NCI-H748 (cell line): ENCODE data around the gene ZNF526.

Source experiments
- DNase-seq: peaks from one replicate; lab custom pipeline; 2025; ENCODE audit not compliant: unreplicated experiment; lab: John Stamatoyannopoulos, UW

ZNF526 gene

GRCh38 chr19:42219812-42220750 lies at the start of gene ZNF526:
Gene ZNF526, plus strand, starts transcription at chr19:42220312. Its CDS starts 4,092 bp downstream, at chr19:42224404.
- DNase-seq: peak; percentile 100

- no peak for DNase-seq
Measured at GRCh38 chr19:42170715-42171114, 49.4 kb upstream of the ZNF526 start.

- DNase-seq: no peak
Measured at GRCh38 chr19:42172261-42172660, 47.9 kb upstream of the ZNF526 start.

GRCh38 chr19:42173695-42174094 lies 46.4 kb upstream of the ZNF526 start:
- DNase-seq: no peak

- no peak for DNase-seq
Measured at GRCh38 chr19:42174188-42174587, 45.9 kb upstream of the ZNF526 start.

GRCh38 chr19:42174958-42175734 lies 45.0 kb upstream of the ZNF526 start:
- no peak for DNase-seq

GRCh38 chr19:42175952-42176648 lies 44.0 kb upstream of the ZNF526 start:
- DNase-seq: peak; percentile 72

GRCh38 chr19:42176649-42176989 lies 43.5 kb upstream of the ZNF526 start:
- DNase-seq: peak; percentile 96

GRCh38 chr19:42176990-42177685 lies 43.0 kb upstream of the ZNF526 start:
- DNase-seq: peak; percentile 98

- DNase-seq: no peak
Measured at GRCh38 chr19:42177686-42178019, 42.5 kb upstream of the ZNF526 start.

- peak; percentile 33 for DNase-seq
Measured at GRCh38 chr19:42178791-42179674, 41.1 kb upstream of the ZNF526 start.

- peak; percentile 87 for DNase-seq
Measured at GRCh38 chr19:42184401-42184861, 35.7 kb upstream of the ZNF526 start.

- DNase-seq: no peak
Measured at GRCh38 chr19:42185277-42185676, 34.8 kb upstream of the ZNF526 start.

GRCh38 chr19:42188665-42189064 lies 31.4 kb upstream of the ZNF526 start:
- DNase-seq: no peak

- DNase-seq: no peak
Measured at GRCh38 chr19:42189133-42189532, 31.0 kb upstream of the ZNF526 start.

GRCh38 chr19:42191330-42191729 lies 28.8 kb upstream of the ZNF526 start:
- DNase-seq: no peak

- peak; percentile 96 for DNase-seq
Measured at GRCh38 chr19:42191855-42192254, 28.3 kb upstream of the ZNF526 start.

GRCh38 chr19:42193294-42193693 lies 26.8 kb upstream of the ZNF526 start:
- DNase-seq: no peak

- DNase-seq: no peak
Measured at GRCh38 chr19:42193706-42194105, 26.4 kb upstream of the ZNF526 start.
